AG04450 (cell line): Measurements from ENCODE around the gene PIWIL1. TPM values are rescaled to one million over a fixed set of nuclear protein-coding genes. Genes with fewer than 3 reads are reported as not detected.

Experiments used
- CTCF ChIA-PET: fragments of 300-600, 350-600 bp; formaldehyde crosslinking; extraction: SDS; loops from one replicate; lab custom pipeline; 2022; ENCODE audit warnings: antibody characterized with exemption, inconsistent platforms; lab: Charles Lee
- POLR2A ChIA-PET: fragments of 350-600 bp; formaldehyde crosslinking; extraction: SDS; loops from one replicate; lab custom pipeline; 2021; ENCODE audit warnings: antibody characterized with exemption, inconsistent platforms; lab: Yijun Ruan, JAX
- DNase-seq: peaks from one replicate; pipeline ENCODE4 v3.0.0-alpha.2; 2011; ENCODE audit warnings: low read depth, low spot score
- H3K27ac ChIP-seq: one replicate; pipeline ENCODE4 v1.5.1; 2012; ENCODE audit warnings: low read depth, low read length, control low read depth
- H3K27me3 ChIP-seq: one replicate; pipeline ENCODE4 v1.6.0; 2012; ENCODE audit warnings: low read length; ENCODE audit not compliant: control insufficient read depth, insufficient read depth
- H3K4me3 ChIP-seq: 2 replicates; pipeline ENCODE4 v1.5.1; 2011; ENCODE audit warnings: mild to moderate bottlenecking, low read depth, low read length, control low read depth
- H3K9me3 ChIP-seq: 2 replicates; pipeline ENCODE4 v1.5.1; 2012; ENCODE audit warnings: low read length; ENCODE audit not compliant: control insufficient read depth, insufficient read depth
- polyA plus RNA-seq: library from polyadenylated mRNA; depleted of rRNA; stranded (reverse); fragments of >200 nt; gene quantifications from 2 replicates; pipeline ENCODE4 v1.2.3, GENCODE V29; 2011
- TF ChIP-seq, protein P1 (sequence below): IDR thresholded peaks from 2 replicates; pipeline ENCODE4 v1.5.1; 2011; ENCODE audit warnings: low read depth, low read length, control low read depth, inconsistent platforms

The PIWIL1 gene
- polyA plus RNA-seq, 1 experiment: not detected

DNA sequence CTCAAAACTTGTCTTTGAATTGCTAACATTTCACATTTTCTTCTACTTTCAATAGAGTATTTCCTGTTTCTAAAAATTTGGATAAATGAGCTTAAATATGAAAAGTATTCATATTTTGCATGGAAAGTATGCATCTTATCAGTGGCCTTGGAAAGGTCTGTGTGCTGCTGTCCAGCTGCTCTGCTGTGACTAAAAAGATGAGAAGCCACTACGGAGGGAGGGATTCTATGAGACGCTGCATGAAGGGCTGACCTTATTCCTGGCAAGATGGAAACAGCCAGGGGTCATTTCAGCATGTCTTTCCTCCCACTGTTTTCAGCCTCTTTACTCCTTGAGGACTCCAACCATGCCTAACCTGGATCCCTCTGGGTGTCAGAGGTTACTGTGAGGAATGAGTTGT is 13.0 kb downstream of the PIWIL1 start:
- CTCF ChIA-PET: no interaction called here

DNA sequence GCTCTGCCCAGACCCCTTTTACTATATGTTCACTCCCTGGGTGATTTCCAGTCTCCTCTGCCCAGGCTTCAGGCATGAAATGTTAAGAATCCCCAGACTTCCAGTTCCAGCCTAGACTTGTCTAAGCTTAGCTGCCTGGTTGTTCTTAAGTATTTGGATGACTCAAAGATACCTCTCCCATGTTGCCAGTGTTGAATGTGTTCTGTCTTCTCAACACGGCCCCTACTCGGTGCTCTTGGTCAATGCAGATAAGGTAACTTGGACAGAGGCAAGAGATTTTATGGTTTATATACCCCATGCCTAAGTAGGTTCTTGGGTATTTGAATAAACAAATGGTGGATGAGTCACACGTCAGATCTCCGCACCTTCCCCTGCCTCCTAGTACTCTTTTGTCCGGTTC is 13.6 kb downstream of the PIWIL1 start:
- Histone ChIP-seq H3K4me3 (no peak overlapping the region), H3K27ac (no peak overlapping the region), H3K27me3 (no peaks in the 10 kb centered on the region), H3K9me3 (peaks cover 25% of the 10 kb centered on the region)
- POLR2A ChIA-PET: no interaction called here
- CTCF ChIA-PET: no interaction called here
- no peak for DNase-seq
- TF ChIP-seq, protein P1, sequence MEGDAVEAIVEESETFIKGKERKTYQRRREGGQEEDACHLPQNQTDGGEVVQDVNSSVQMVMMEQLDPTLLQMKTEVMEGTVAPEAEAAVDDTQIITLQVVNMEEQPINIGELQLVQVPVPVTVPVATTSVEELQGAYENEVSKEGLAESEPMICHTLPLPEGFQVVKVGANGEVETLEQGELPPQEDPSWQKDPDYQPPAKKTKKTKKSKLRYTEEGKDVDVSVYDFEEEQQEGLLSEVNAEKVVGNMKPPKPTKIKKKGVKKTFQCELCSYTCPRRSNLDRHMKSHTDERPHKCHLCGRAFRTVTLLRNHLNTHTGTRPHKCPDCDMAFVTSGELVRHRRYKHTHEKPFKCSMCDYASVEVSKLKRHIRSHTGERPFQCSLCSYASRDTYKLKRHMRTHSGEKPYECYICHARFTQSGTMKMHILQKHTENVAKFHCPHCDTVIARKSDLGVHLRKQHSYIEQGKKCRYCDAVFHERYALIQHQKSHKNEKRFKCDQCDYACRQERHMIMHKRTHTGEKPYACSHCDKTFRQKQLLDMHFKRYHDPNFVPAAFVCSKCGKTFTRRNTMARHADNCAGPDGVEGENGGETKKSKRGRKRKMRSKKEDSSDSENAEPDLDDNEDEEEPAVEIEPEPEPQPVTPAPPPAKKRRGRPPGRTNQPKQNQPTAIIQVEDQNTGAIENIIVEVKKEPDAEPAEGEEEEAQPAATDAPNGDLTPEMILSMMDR: no peak

More for the DNA sequence above, 13.0 kb downstream of the PIWIL1 start:
- H3K27ac ChIP-seq: no peak overlapping the region
- POLR2A ChIA-PET: no interaction called here
- TF ChIP-seq, protein P1: no peak
- no peak overlapping the region for H3K4me3 ChIP-seq
- no peaks in the 10 kb centered on the region for H3K27me3 ChIP-seq
- H3K9me3 ChIP-seq: peaks cover 25% of the 10 kb centered on the region
- no peak for DNase-seq

DNA sequence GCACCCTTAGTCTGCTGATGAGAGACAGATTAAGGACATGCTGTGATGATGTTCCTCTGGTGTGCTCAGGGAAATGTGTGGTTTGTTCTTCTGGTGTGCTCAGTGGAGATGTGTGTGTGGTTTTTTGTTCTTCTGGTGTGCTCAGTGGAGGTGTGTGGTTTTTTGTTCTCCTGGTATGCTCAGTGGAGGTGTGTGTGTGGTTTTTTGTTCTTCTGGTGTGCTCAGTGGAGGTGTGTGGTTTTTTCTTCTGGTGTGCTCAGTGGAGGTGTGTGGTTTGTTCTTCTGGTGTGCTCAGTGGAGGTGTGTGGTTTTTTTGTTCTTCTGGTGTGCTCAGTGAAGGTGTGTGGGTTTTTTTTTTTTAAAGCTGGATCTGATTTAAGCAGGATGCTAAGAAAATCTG is 15.4 kb downstream of the PIWIL1 start:
- ChIA-PET POLR2A (no interaction called here), CTCF (no interaction called here)
- DNase-seq: no peak
- Histone ChIP-seq H3K27ac (no peak overlapping the region), H3K9me3 (peaks cover 26% of the 10 kb centered on the region), H3K4me3 (no peak overlapping the region), H3K27me3 (no peaks in the 10 kb centered on the region)
- TF ChIP-seq, protein P1: no peak

DNA sequence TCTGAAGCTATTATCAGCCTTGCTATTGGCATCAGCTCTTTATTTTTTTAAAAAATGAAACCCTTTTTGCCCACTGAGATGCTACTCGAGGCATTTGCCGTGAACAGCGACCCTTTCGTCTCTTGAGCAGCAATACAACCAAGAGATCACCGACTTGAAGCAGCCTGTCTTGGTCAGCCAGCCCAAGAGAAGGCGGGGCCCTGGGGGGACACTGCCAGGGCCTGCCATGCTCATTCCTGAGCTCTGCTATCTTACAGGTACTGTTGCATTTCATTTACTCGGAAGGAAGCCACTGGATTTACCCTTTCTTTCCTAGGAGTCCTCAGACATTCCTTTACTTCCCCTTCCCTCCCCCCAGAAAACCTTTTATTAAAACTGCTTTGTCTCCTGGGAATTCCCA is 16.7 kb downstream of the PIWIL1 start:
- Histone ChIP-seq H3K27ac (no peak overlapping the region), H3K27me3 (no peaks in the 10 kb centered on the region), H3K4me3 (no peak overlapping the region), H3K9me3 (peaks cover 26% of the 10 kb centered on the region)
- CTCF ChIA-PET: no interaction called here
- DNase-seq: no peak
- TF ChIP-seq, protein P1: no peak
- POLR2A ChIA-PET: no interaction called here

DNA sequence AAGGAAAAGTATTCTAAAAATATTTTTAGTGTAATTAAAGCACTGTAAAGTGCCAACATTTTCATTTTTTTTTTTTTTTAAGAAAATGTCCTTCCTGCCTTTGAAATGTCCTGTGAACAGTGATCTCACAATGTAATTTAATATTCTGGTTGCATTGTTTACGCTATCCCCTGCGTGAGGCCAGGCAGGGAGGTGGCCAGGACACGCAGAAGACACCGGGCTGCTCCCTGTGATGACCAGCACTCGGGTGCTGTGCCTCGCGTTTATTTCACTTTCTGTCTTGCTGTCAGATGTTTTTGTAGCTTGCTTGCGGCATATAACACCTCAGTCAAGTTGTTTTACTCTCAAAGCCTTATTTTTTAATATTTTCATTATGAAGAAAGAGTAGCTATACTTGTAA is 18.5 kb downstream of the PIWIL1 start:
- TF ChIP-seq, protein P1: no peak
- CTCF ChIA-PET: no interaction called here
- no peak for DNase-seq
- H3K27ac ChIP-seq: no peak overlapping the region
- no peak overlapping the region for H3K4me3 ChIP-seq
- peaks cover 21% of the 10 kb centered on the region for H3K9me3 ChIP-seq
- POLR2A ChIA-PET: no interaction called here
- no peaks in the 10 kb centered on the region for H3K27me3 ChIP-seq
